ES-I3 (cell line): Measurements from ENCODE around the gene PER3.

ENCODE experiments used
- H3K36me3 ChIP-seq: 2 replicates; pipeline ENCODE4 v1.6.1; 2013; ENCODE audit warnings: mild to moderate bottlenecking, low read length, control low read depth, moderate library complexity; ENCODE audit not compliant: insufficient read depth
- H3K4me1 ChIP-seq: 2 replicates; pipeline ENCODE4 v1.6.1; 2013; ENCODE audit warnings: mild to moderate bottlenecking, control low read depth, low read length; ENCODE audit not compliant: insufficient read depth
- H3K9ac ChIP-seq: 2 replicates; pipeline ENCODE4 v1.6.1; 2013; ENCODE audit warnings: low read depth, mild to moderate bottlenecking, low read length, moderate library complexity
- H3K9me3 ChIP-seq: 2 replicates; pipeline ENCODE4 v1.6.1; 2013; ENCODE audit warnings: mild to moderate bottlenecking, low read length, moderate library complexity; ENCODE audit not compliant: control insufficient read depth, insufficient read depth

Gene PER3

GRCh38 chr1:7857985-7858384, 73.9 kb downstream of the PER3 start:
- H3K9ac ChIP-seq = no peak overlapping the region
- no peaks in the 10 kb centered on the region for H3K9me3 ChIP-seq
- no peaks in the 10 kb centered on the region for H3K36me3 ChIP-seq
- H3K4me1 ChIP-seq = no peaks in the 10 kb centered on the region; the same call in none of the 2 replicates

- Histone ChIP-seq H3K9me3 (no peaks in the 10 kb centered on the region), H3K4me1 (no peaks in the 10 kb centered on the region; the same call in 1 of the 2 replicates), H3K9ac (no peak overlapping the region), H3K36me3 (no peaks in the 10 kb centered on the region)
Observed at GRCh38 chr1:7859406-7859805, 75.3 kb downstream of the PER3 start.

- Histone ChIP-seq H3K4me1 (no peaks in the 10 kb centered on the region; the same call in 1 of the 2 replicates), H3K9me3 (no peaks in the 10 kb centered on the region), H3K9ac (no peak overlapping the region), H3K36me3 (no peaks in the 10 kb centered on the region)
Observed at GRCh38 chr1:7860130-7860529, 76.0 kb downstream of the PER3 start.

GRCh38 chr1:7861452-7861851, 77.4 kb downstream of the PER3 start:
- Histone ChIP-seq H3K36me3 (no peaks in the 10 kb centered on the region), H3K9me3 (no peaks in the 10 kb centered on the region), H3K4me1 (no peaks in the 10 kb centered on the region; the same call in 1 of the 2 replicates), H3K9ac (no peak overlapping the region)

- H3K9ac ChIP-seq = no peak overlapping the region
- H3K4me1 ChIP-seq = no peaks in the 10 kb centered on the region
- no peaks in the 10 kb centered on the region for H3K9me3 ChIP-seq
- no peaks in the 10 kb centered on the region for H3K36me3 ChIP-seq
Observed at GRCh38 chr1:7862211-7863060, 78.3 kb downstream of the PER3 start.

GRCh38 chr1:7863756-7864328, 79.8 kb downstream of the PER3 start:
- no peak overlapping the region for H3K9ac ChIP-seq
- H3K36me3 ChIP-seq = no peaks in the 10 kb centered on the region
- H3K9me3 ChIP-seq = no peaks in the 10 kb centered on the region
- no peaks in the 10 kb centered on the region for H3K4me1 ChIP-seq

GRCh38 chr1:7865978-7866377, 81.9 kb downstream of the PER3 start:
- H3K4me1 ChIP-seq = no peaks in the 10 kb centered on the region
- no peaks in the 10 kb centered on the region for H3K9me3 ChIP-seq
- no peak overlapping the region for H3K9ac ChIP-seq
- no peaks in the 10 kb centered on the region for H3K36me3 ChIP-seq

- Histone ChIP-seq H3K9me3 (no peaks in the 10 kb centered on the region), H3K36me3 (no peaks in the 10 kb centered on the region), H3K9ac (no peak overlapping the region), H3K4me1 (no peaks in the 10 kb centered on the region)
Observed at GRCh38 chr1:7868070-7868780, 84.1 kb downstream of the PER3 start.

GRCh38 chr1:7869136-7869920, 85.2 kb downstream of the PER3 start:
- Histone ChIP-seq H3K9me3 (no peaks in the 10 kb centered on the region), H3K4me1 (no peaks in the 10 kb centered on the region), H3K36me3 (no peaks in the 10 kb centered on the region), H3K9ac (no peak overlapping the region)

- H3K4me1 ChIP-seq = no peaks in the 10 kb centered on the region
- no peaks in the 10 kb centered on the region for H3K36me3 ChIP-seq
- no peak overlapping the region for H3K9ac ChIP-seq
- no peaks in the 10 kb centered on the region; the same call in 1 of the 2 replicates for H3K9me3 ChIP-seq
Observed at GRCh38 chr1:7871136-7871535, 87.0 kb downstream of the PER3 start.

GRCh38 chr1:7873801-7874795, 90.0 kb downstream of the PER3 start:
- no peaks in the 10 kb centered on the region for H3K36me3 ChIP-seq
- H3K9me3 ChIP-seq = no peaks in the 10 kb centered on the region; the same call in 1 of the 2 replicates
- H3K9ac ChIP-seq = no peak overlapping the region
- no peaks in the 10 kb centered on the region for H3K4me1 ChIP-seq

GRCh38 chr1:7878027-7878426, 93.9 kb downstream of the PER3 start:
- H3K4me1 ChIP-seq = no peaks in the 10 kb centered on the region
- H3K36me3 ChIP-seq = no peaks in the 10 kb centered on the region
- no peak overlapping the region for H3K9ac ChIP-seq
- no peaks in the 10 kb centered on the region; the same call in 1 of the 2 replicates for H3K9me3 ChIP-seq

GRCh38 chr1:7879228-7879627, 95.1 kb downstream of the PER3 start:
- H3K9ac ChIP-seq = no peak overlapping the region
- no peaks in the 10 kb centered on the region; the same call in 1 of the 2 replicates for H3K9me3 ChIP-seq
- H3K4me1 ChIP-seq = no peaks in the 10 kb centered on the region
- H3K36me3 ChIP-seq = no peaks in the 10 kb centered on the region
